ENCODE results near the gene PSD4. TPM values are rescaled to one million over a fixed set of nuclear protein-coding genes. Genes with fewer than 3 reads are reported as not detected.

PSD4 gene
- total and polyA plus RNA-seq, 9 donors, result 0.95 to 3.2 (median 1.9) TPM

DNA sequence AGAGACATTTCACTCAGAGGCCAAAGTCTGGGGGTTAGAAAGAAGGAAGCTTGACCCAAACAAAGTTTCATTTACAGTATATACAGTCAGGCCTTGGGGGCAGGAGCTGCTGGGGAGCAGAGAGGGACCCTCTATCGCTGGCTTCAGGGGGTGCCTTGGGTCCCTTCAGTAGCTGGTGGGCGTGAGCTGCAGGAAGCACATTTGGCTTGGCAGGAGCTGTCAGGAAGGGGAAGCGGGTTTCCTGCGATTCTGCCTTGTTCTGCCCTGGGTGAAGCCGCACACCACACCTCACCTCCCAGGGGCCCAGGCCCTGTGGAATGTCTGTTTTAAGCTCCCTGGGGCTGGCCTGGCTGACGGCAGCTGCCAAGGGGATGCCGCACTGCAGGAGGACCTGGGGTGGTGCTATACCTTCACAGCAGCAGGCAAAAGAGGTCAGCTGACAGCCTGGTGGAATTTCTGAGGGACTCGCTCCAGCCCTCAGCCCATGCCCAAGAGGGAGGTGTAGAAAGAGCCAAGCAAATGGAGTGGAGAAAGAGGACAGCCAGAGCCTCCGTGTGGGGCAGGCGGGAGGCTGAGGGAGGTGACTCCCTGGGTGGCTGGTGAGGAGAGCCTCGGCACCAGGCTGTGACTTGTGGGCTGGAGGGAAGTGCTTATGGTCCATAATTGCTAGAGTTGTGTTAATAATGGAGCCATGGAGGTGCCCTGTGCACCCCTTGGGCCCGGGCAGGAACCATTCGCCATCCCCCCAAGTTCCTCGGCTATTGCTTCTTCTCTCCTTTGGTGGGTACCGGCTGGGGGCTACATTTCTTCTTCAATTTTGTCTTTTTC is 43.9 kb downstream of the PSD4 start:
- H3K27me3 ChIP-seq (ENCODE audit: control insufficient read depth, insufficient read depth, low read length), result no peaks in the 10 kb centered on the region
- no peak for DNase-seq

DNA sequence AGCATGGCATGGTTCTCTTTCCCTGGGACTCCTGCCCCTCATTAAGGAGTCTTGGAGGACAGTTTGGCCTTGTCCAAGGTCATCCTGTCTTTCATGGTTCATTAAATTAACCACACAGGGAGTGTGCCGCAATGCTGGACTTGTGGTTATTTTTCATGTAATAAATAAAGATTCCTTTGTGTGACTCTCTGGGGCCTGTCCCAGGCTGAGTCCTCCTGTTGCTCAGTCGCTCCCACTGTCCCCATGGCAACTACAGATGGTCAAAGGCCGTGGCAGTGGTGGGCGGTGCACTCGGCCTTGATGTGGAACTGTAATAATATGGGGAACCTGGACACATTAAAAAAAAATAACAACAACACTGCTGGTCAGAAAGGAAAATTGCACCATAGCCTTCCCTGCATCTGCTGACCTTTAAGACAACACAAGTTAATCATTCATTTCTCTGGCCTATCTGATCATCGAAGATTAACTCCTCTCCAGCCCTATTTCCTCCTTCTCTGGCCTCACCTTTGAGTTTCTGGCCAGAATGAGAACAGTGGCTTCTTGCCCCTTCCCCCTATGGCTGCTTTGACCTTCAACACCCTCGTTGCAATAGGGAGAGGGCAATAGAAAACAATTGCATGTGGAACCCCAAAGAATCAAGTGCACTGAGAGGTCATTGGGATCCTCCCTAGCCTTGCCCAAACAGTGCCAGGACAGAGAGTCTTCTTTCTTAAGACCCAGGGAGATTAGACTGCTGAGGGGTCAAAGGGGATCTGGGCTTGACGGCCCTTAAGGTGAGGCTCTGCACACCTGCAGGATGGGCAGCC is 44.7 kb downstream of the PSD4 start:
- peak overlapping the region; percentile 31 for H3K27ac ChIP-seq (ENCODE audit: low read length)
- WGBS (ENCODE audit: insufficient coverage), result 94% methylated on average over 2 of the region's 8 CpGs
- DNase-seq, result no peak
- peaks cover 18% of the 10 kb centered on the region for H3K4me1 ChIP-seq (ENCODE audit: control insufficient read depth, insufficient read depth, low read length)
- H3K27me3 ChIP-seq (ENCODE audit: control insufficient read depth, insufficient read depth, low read length), result no peaks in the 10 kb centered on the region
- no peaks in the 10 kb centered on the region for H3K9me3 ChIP-seq (replicated peaks; ENCODE audit: control insufficient read depth, low read depth, low read length)
- H3K4me3 ChIP-seq (ENCODE audit: low read length), result no peak overlapping the region
- no peaks in the 10 kb centered on the region for H3K36me3 ChIP-seq (ENCODE audit: control insufficient read depth, insufficient read depth, low read length)

More for the DNA sequence above, 43.9 kb downstream of the PSD4 start:
- WGBS (ENCODE audit: insufficient coverage), result 61% methylated on average over 13 of the region's 15 CpGs
- H3K27ac ChIP-seq (ENCODE audit: low read length), result peak overlapping the region; percentile 55
- H3K4me3 ChIP-seq (ENCODE audit: low read length), result no peak overlapping the region
- no peaks in the 10 kb centered on the region for H3K9me3 ChIP-seq (replicated peaks; ENCODE audit: control insufficient read depth, low read depth, low read length)
- peaks cover 24% of the 10 kb centered on the region for H3K4me1 ChIP-seq (ENCODE audit: control insufficient read depth, insufficient read depth, low read length)
- H3K36me3 ChIP-seq (ENCODE audit: control insufficient read depth, insufficient read depth, low read length), result no peaks in the 10 kb centered on the region

DNA sequence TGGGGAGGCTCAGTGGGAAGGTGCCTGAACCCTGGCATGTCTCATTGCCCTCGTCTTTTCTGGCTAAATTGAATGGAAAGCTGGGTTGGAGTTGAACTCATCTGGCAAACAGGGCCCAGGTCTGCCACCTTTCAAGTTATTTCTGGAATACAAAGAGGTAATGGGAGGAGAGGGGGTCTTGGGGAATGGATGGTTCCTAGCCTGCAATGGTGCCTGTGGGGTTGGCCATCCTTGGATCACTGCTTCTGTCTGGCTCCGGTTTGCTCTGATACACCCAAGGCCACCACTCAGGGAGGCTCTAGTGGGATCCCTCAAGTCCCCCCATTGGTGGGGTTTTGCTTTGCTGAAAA is 45.3 kb downstream of the PSD4 start:
- DNase-seq, result no peak
- Histone ChIP-seq H3K27me3 (ENCODE audit: control insufficient read depth, insufficient read depth, low read length) (no peaks in the 10 kb centered on the region), H3K36me3 (ENCODE audit: control insufficient read depth, insufficient read depth, low read length) (no peaks in the 10 kb centered on the region), H3K4me3 (ENCODE audit: low read length) (no peak overlapping the region), H3K4me1 (ENCODE audit: control insufficient read depth, insufficient read depth, low read length) (peaks cover 18% of the 10 kb centered on the region), H3K9me3 (replicated peaks; ENCODE audit: control insufficient read depth, low read depth, low read length) (no peaks in the 10 kb centered on the region), H3K27ac (ENCODE audit: low read length) (no peak overlapping the region)
- WGBS (ENCODE audit: insufficient coverage), result 80% methylated on average over 1 of the region's 2 CpGs

DNA sequence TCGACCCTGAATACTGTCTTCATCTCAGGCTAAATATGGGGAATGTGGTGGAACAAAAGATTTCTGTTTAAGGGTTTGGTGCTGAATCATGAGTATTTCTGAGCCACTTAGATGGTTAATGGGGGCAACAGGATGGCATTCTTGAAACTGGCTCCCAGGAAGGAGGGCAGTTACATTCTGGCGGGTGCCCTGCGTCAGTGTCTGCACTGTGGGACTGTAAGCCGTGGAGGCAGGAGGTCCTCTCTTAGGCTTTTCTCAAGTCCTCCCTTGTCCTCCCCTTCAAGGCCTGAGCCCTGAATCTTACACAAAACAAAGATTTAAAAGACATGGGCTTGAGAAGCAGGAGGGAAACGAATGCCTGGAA is 45.7 kb downstream of the PSD4 start:
- Histone ChIP-seq H3K4me3 (ENCODE audit: low read length) (no peak overlapping the region), H3K36me3 (ENCODE audit: control insufficient read depth, insufficient read depth, low read length) (no peaks in the 10 kb centered on the region), H3K27ac (ENCODE audit: low read length) (no peak overlapping the region), H3K9me3 (replicated peaks; ENCODE audit: control insufficient read depth, low read depth, low read length) (no peaks in the 10 kb centered on the region), H3K4me1 (ENCODE audit: control insufficient read depth, insufficient read depth, low read length) (peaks cover 18% of the 10 kb centered on the region), H3K27me3 (ENCODE audit: control insufficient read depth, insufficient read depth, low read length) (no peaks in the 10 kb centered on the region)
- DNase-seq, result no peak
- 46% methylated on average over 2 of the region's 5 CpGs for WGBS (ENCODE audit: insufficient coverage)

DNA sequence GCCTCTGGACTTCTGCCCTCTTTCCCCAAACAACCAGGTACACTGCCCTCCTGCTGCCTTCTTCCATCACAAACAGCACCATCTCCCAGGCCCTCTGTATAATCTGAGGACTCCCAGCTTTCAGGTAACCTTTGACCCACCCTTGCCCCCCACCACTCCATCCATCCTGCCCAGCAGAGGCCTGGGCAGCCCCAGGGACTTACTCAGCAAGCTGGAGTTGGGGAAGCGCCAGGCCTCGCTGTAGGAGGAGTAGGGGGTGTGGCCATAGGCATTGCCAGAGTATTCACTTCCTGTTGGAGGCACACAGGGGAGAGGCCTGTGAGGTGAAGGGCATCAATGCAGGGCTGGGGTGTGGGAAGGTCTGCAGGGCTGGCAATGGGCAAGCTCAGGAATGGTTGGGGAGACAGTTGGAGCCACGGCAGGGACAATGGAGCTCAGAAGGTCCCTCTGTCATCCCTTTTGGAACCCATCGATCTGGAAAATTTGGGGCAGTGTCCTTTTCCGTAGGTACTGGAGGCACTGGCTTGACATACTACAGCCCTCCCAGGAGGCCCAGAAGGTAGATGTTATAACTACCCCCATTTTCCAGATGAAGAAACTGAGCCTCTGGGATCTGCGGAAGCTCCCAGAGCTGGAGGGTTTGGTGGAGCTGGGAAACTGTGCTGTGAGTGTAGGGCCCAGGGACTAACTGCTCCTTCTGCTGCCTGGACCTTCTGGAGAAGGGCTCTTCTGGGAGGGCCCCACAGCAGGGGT is 46.3 kb downstream of the PSD4 start:
- peak; percentile 59 for DNase-seq
- peaks cover 18% of the 10 kb centered on the region for H3K4me1 ChIP-seq (ENCODE audit: control insufficient read depth, insufficient read depth, low read length)
- no peaks in the 10 kb centered on the region for H3K36me3 ChIP-seq (ENCODE audit: control insufficient read depth, insufficient read depth, low read length)
- H3K27me3 ChIP-seq (ENCODE audit: control insufficient read depth, insufficient read depth, low read length), result no peaks in the 10 kb centered on the region
- no peak overlapping the region for H3K27ac ChIP-seq (ENCODE audit: low read length)
- no peak overlapping the region for H3K4me3 ChIP-seq (ENCODE audit: low read length)
- 83% methylated on average over 5 of the region's 6 CpGs for WGBS (ENCODE audit: insufficient coverage)
- H3K9me3 ChIP-seq (replicated peaks; ENCODE audit: control insufficient read depth, low read depth, low read length), result no peaks in the 10 kb centered on the region

DNA sequence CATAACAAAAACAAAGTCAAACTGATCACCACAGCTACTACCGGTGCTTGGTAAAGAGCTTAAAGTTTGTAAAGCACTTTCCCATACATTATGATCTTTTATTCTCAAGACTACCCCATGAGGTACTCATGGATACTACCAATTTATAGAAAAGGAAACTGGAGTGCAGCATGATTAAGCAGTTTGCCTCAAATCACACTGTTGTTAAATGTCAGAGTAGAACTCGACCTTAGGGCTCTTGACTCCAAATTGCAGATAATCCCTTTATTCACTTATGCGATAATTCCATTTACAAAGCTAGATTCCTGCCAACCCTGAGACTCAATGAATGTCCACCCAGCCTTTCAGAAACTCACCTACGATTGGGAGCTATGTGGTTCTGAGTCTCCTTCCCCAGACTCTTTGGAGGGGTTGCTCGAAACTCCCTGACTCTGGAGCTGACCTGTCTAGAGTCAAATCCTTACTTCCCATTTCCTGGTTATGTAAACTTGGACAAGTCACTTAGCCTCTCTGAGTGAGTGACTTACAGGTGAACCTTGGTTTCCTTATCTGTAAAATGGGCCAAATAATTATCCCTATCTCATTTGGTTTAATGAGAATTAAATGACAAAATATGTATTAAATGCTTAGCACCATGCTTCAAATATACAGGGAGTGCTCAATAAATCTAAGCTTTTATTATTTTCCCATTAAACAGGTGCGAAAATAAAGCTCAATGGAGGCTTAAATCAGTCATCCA is 47.4 kb downstream of the PSD4 start:
- H3K4me1 ChIP-seq (ENCODE audit: control insufficient read depth, insufficient read depth, low read length), result peaks cover 24% of the 10 kb centered on the region
- H3K9me3 ChIP-seq (replicated peaks; ENCODE audit: control insufficient read depth, low read depth, low read length), result no peaks in the 10 kb centered on the region
- H3K4me3 ChIP-seq (ENCODE audit: low read length), result no peak overlapping the region
- no peaks in the 10 kb centered on the region for H3K27me3 ChIP-seq (ENCODE audit: control insufficient read depth, insufficient read depth, low read length)
- no peak for DNase-seq
- 80% methylated on average over 2 of the region's 6 CpGs for WGBS (ENCODE audit: insufficient coverage)
- no peaks in the 10 kb centered on the region for H3K36me3 ChIP-seq (ENCODE audit: control insufficient read depth, insufficient read depth, low read length)
- no peak overlapping the region for H3K27ac ChIP-seq (ENCODE audit: low read length)

DNA sequence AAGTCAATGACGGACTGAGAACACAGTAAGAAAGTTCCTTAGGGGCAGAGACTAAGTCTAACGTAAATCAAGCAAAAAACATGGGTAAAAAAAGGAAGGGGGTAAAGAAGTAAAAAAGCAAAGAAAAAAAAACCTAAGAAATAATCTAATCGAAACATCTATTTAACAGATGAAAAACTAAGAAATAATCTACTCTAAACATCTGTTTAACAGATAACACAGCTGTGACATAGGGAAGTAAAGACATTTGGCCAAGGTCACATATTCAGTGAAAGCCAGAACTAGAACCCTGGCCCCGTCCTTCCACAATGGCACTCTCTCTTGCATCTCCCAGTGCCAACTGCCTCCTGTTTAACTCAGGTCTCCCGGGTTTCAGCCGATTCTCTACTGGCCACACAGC is 48.1 kb downstream of the PSD4 start:
- Histone ChIP-seq H3K36me3 (ENCODE audit: control insufficient read depth, insufficient read depth, low read length) (no peaks in the 10 kb centered on the region), H3K27ac (ENCODE audit: low read length) (no peak overlapping the region), H3K4me1 (ENCODE audit: control insufficient read depth, insufficient read depth, low read length) (peaks cover 26% of the 10 kb centered on the region), H3K4me3 (ENCODE audit: low read length) (no peak overlapping the region), H3K9me3 (replicated peaks; ENCODE audit: control insufficient read depth, low read depth, low read length) (no peaks in the 10 kb centered on the region), H3K27me3 (ENCODE audit: control insufficient read depth, insufficient read depth, low read length) (no peaks in the 10 kb centered on the region)
- 67% methylated on average over 1 of the region's 6 CpGs for whole genome bisulfite sequencing (ENCODE audit: insufficient coverage)
- DNase-seq, result no peak

DNA sequence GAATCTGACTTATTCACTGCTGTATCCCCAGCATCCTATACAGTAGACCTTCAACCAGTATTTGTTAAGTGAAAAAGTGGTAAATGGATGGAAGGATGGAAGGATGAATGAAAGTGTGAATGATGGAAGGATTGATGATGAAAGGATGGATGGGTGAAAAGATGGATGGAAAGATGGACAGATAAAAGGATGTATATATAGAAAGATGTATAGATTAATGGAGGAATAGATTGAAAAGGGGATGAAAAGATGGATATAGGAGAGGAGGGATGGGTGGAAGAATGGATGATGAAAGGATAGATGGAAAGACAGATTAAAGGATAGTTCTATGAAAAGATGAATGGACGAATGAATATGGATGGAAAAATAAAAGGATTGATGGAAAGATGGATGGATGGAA is 50.0 kb downstream of the PSD4 start:
- H3K36me3 ChIP-seq (ENCODE audit: control insufficient read depth, insufficient read depth, low read length), result no peaks in the 10 kb centered on the region
- no peaks in the 10 kb centered on the region for H3K27me3 ChIP-seq (ENCODE audit: control insufficient read depth, insufficient read depth, low read length)
- no peaks in the 10 kb centered on the region for H3K9me3 ChIP-seq (replicated peaks; ENCODE audit: control insufficient read depth, low read depth, low read length)
- no peak for DNase-seq
- 100% methylated on average over 1 of the region's 1 CpG for WGBS (ENCODE audit: insufficient coverage)
- no peak overlapping the region for H3K27ac ChIP-seq (ENCODE audit: low read length)
- peaks cover 9% of the 10 kb centered on the region for H3K4me1 ChIP-seq (ENCODE audit: control insufficient read depth, insufficient read depth, low read length)
- H3K4me3 ChIP-seq (ENCODE audit: low read length), result no peak overlapping the region

DNA sequence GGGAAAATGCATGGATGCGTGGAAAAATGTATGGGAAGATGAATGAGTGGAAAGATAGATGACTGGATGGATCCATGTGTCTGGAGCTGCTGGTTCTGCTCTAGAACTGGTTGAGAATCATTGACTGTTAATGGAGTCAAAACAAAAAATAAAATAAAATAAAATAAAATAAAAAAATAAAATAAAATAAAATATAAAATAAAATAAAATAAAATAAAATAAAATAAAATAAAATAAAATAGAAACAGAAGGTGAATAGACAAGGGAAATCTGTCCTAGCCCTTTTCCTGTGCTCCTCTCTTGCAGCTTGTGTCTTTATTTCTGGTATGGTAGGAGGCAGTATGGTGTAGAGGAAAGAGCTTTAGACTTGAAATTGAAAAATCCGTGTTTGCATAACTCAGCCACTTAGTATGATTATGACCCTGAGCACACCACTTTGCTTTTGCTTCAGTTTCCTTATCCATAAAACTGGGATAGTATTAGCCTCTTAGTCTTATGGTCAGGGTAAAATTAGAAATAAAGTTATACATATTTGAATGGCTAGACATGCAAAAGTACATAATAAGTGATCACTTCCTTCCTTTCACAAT is 51.0 kb downstream of the PSD4 start:
- DNase-seq, result no peak
- 91% methylated on average over 1 of the region's 2 CpGs for WGBS (ENCODE audit: insufficient coverage)
- Histone ChIP-seq H3K27me3 (ENCODE audit: control insufficient read depth, insufficient read depth, low read length) (no peaks in the 10 kb centered on the region), H3K27ac (ENCODE audit: low read length) (no peak overlapping the region), H3K36me3 (ENCODE audit: control insufficient read depth, insufficient read depth, low read length) (no peaks in the 10 kb centered on the region), H3K4me1 (ENCODE audit: control insufficient read depth, insufficient read depth, low read length) (peaks cover 8% of the 10 kb centered on the region), H3K4me3 (ENCODE audit: low read length) (no peak overlapping the region), H3K9me3 (replicated peaks; ENCODE audit: control insufficient read depth, low read depth, low read length) (no peaks in the 10 kb centered on the region)

Measured in muscle of leg (tissue), 11 donors.